ENCODE results near the gene MYT1.
A peak's percentile ranks its signal among the peaks of the same experiment; 100 is the strongest.

Gene MYT1

DNA sequence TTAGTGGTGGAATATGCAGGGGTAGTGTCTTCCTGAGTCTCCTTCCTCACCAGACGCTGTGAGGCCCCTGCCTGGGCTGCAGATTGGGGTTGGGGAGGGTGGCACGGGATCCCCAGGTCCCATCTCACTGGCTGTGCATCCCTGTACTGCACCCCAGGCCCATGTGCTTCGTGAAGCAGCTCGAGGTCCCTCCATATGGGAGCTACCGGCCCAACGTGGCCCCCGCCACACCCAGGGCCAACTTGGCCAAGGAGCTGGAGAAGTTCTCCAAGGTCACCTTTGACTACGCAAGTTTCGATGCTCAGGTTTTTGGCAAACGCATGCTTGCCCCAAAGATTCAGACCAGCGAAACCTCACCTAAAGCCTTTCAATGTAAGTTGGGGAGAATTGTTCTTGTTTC is 52.7 kb downstream of the MYT1 start:
- TF ChIP-seq, protein P1, sequence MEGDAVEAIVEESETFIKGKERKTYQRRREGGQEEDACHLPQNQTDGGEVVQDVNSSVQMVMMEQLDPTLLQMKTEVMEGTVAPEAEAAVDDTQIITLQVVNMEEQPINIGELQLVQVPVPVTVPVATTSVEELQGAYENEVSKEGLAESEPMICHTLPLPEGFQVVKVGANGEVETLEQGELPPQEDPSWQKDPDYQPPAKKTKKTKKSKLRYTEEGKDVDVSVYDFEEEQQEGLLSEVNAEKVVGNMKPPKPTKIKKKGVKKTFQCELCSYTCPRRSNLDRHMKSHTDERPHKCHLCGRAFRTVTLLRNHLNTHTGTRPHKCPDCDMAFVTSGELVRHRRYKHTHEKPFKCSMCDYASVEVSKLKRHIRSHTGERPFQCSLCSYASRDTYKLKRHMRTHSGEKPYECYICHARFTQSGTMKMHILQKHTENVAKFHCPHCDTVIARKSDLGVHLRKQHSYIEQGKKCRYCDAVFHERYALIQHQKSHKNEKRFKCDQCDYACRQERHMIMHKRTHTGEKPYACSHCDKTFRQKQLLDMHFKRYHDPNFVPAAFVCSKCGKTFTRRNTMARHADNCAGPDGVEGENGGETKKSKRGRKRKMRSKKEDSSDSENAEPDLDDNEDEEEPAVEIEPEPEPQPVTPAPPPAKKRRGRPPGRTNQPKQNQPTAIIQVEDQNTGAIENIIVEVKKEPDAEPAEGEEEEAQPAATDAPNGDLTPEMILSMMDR (conservative IDR thresholded peaks at IDR 0.05; ENCODE audit: low read depth), result no peak
- ChIA-PET POLR2A (ENCODE audit: low non-redundant PET) (no interaction called here), CTCF (no interaction called here)
- peak overlapping the region; percentile 34 for H3K27ac ChIP-seq
- no peak for DNase-seq (ENCODE audit: low spot score)

GRCh38 chr20:64217539-64218221 is 53.4 kb downstream of the MYT1 start:
- POLR2A ChIA-PET (ENCODE audit: low non-redundant PET), result no interaction called here
- TF ChIP-seq, protein P1 (conservative IDR thresholded peaks at IDR 0.05; ENCODE audit: low read depth), result no peak
- DNase-seq (ENCODE audit: low spot score), result no peak
- H3K27ac ChIP-seq, result peak overlapping the region; percentile 34
- CTCF ChIA-PET, result interaction anchor here (1.0 kb wide), 1 partner anchor 25 kb away, joined by 3 read pairs; no protein-coding TSS in a partner anchor

DNA sequence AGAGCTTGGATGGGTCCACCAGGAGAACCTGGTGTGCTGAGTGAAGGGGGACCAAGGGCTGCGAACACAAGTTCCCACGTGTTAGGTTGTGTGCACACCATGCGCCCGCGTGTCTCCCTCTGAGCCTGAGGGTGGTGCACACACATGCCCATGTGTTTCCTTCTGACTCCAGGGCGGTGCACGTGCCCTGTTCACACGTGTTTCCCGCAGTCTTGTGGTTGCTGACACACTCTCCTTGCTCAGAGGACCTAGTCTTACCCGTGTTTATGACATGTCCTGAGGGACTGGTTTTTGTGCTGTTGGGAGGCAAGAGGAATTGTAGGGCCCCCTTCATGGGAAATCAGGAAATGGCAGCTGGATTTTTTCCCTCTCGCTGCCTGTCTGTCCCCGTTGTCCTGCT is 55.0 kb downstream of the MYT1 start:
- no peak for DNase-seq (ENCODE audit: low spot score)
- ChIA-PET POLR2A (ENCODE audit: low non-redundant PET) (no interaction called here), CTCF (no interaction called here)
- TF ChIP-seq, protein P1 (conservative IDR thresholded peaks at IDR 0.05; ENCODE audit: low read depth), result no peak
- H3K27ac ChIP-seq, result no peak overlapping the region

DNA sequence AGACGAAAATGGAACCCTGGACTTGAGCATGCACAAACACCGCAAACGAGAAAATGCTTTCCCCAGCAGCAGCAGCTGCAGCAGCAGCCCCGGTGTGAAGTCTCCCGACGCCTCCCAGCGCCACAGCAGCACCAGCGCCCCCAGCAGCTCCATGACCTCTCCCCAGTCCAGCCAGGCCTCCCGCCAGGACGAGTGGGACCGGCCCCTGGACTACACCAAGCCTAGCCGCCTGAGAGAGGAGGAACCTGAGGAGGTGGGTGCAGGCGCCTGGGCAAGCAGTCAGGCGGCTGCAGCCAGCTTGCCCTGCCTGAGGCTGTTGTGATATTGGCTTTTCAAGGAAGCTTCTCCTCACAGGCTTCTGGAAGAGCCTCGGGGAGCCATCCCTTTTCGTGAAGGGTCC is 55.5 kb downstream of the MYT1 start:
- ChIA-PET CTCF (no interaction called here), POLR2A (ENCODE audit: low non-redundant PET) (no interaction called here)
- TF ChIP-seq, protein P1 (conservative IDR thresholded peaks at IDR 0.05; ENCODE audit: low read depth), result no peak
- DNase-seq (ENCODE audit: low spot score), result no peak
- no peak overlapping the region for H3K27ac ChIP-seq

DNA sequence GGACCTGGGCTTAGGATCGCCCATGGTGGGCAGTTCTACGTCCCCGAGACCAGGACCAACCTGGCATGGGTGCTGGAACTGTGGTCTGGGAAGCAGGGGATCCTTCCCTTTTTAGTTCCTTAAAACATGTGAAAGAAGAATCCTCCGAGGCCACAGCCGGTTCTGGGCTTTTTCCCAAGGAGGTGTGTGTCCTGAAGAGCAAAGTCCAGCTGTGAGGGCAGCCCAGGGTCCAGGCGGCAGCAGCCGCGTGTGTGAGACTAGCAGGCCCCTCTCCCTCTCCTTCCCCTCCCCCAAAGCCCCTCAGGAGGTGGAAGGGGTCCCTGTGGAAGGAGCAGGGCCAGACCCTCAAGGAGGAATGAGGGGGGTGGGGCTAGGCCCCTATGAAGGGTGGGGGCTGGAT is 56.2 kb downstream of the MYT1 start:
- POLR2A ChIA-PET (ENCODE audit: low non-redundant PET), result no interaction called here
- H3K27ac ChIP-seq, result no peak overlapping the region
- DNase-seq (ENCODE audit: low spot score), result no peak
- TF ChIP-seq, protein P1 (conservative IDR thresholded peaks at IDR 0.05; ENCODE audit: low read depth), result no peak
- CTCF ChIA-PET, result no interaction called here

- H3K27ac ChIP-seq, result no peak overlapping the region
- CTCF ChIA-PET, result no interaction called here
- no peak for DNase-seq (ENCODE audit: low spot score)
- TF ChIP-seq, protein P1 (conservative IDR thresholded peaks at IDR 0.05; ENCODE audit: low read depth), result no peak
- POLR2A ChIA-PET (ENCODE audit: low non-redundant PET), result no interaction called here
Observed at GRCh38 chr20:64220891-64221527, 56.8 kb downstream of the MYT1 start.

Measured in RWPE1 (cell line).